Neural cell (in vitro differentiated cells): ENCODE measurements around the gene CLINT1. TPM values are rescaled to one million over a fixed set of nuclear protein-coding genes. Genes with fewer than 3 reads are reported as not detected.

ENCODE experiments used
- H2AFZ ChIP-seq: fragments of 200-600, 300-800 bp; sonication (generic), shearing (Covaris generic); 2 replicates; pipeline ENCODE4 v1.6.0; 2014; ENCODE audit warnings: low read depth, mild to moderate bottlenecking, antibody characterized with exemption, low read length, moderate library complexity
- H3F3A ChIP-seq: fragments of 200-600 bp; shearing (Covaris generic); 2 replicates; pipeline ENCODE4 v1.6.1; 2016; ENCODE audit warnings: mild to moderate bottlenecking, moderate library complexity, mixed read lengths, antibody characterized with exemption, low read length; ENCODE audit not compliant: insufficient read depth, poor library complexity, severe bottlenecking
- H3K27ac ChIP-seq: fragments of 200-600, 300-800 bp; sonication (generic), shearing (Covaris generic); 2 replicates; pipeline ENCODE4 v1.5.1; 2014; ENCODE audit warnings: mild to moderate bottlenecking, low read length, moderate library complexity
- H3K27me3 ChIP-seq: fragments of 300-800, 200-600 bp; sonication (generic), shearing (Covaris generic); 2 replicates; pipeline ENCODE4 v1.6.0; 2014; ENCODE audit warnings: mild to moderate bottlenecking, low read depth, low read length, moderate library complexity; ENCODE audit not compliant: insufficient read depth
- H3K36me3 ChIP-seq: fragments of 300-800, 200-600 bp; sonication (generic), shearing (Covaris generic); 2 replicates; pipeline ENCODE4 v1.5.1; 2014; ENCODE audit warnings: mild to moderate bottlenecking, antibody characterized with exemption, low read length, moderate library complexity; ENCODE audit not compliant: insufficient read depth
- H3K4me2 ChIP-seq: fragments of 300-800, 200-600 bp; sonication (generic), shearing (Covaris generic); 2 replicates; pipeline ENCODE4 v1.6.0; 2014; ENCODE audit warnings: mild to moderate bottlenecking, low read length
- H3K4me3 ChIP-seq: fragments of 300-800, 200-600 bp; sonication (generic), shearing (Covaris generic); 2 replicates; pipeline ENCODE4 v1.5.1; 2014; ENCODE audit warnings: mild to moderate bottlenecking, low read length, moderate library complexity
- H3K79me2 ChIP-seq: fragments of 200-600 bp; shearing (Covaris generic); replicated peaks from 2 replicates; pipeline ENCODE4 v1.6.0; 2014; ENCODE audit warnings: mild to moderate bottlenecking, low read length, moderate library complexity; ENCODE audit not compliant: insufficient read depth
- H3K9ac ChIP-seq: fragments of 300-800, 200-600 bp; sonication (generic), shearing (Covaris generic); 2 replicates; pipeline ENCODE4 v1.6.1; 2016; ENCODE audit warnings: mild to moderate bottlenecking, low read length, mixed read lengths
- H3K9me2 ChIP-seq: fragments of 200-600 bp; shearing (Covaris generic); 2 replicates; pipeline ENCODE4 v1.6.1; 2016; ENCODE audit warnings: mild to moderate bottlenecking, low read length, mixed read lengths; ENCODE audit not compliant: insufficient read depth
- H3K9me3 ChIP-seq: fragments of 200-600, 300-800 bp; sonication (generic), shearing (Covaris generic); 2 replicates; pipeline ENCODE4 v1.6.1; 2016; ENCODE audit warnings: mild to moderate bottlenecking, mixed run types, low read length, moderate library complexity, mixed read lengths
- H4K20me1 ChIP-seq: fragments of 200-600 bp; shearing (Covaris generic); 2 replicates; pipeline ENCODE4 v1.6.1; 2016; ENCODE audit warnings: mild to moderate bottlenecking, mixed run types; ENCODE audit not compliant: insufficient read depth
- EP300 ChIP-seq: fragments of 450-650 bp; conservative IDR thresholded peaks from 2 replicates; pipeline ENCODE4 v1.6.1; 2014; ENCODE audit warnings: antibody characterized with exemption, mild to moderate bottlenecking, moderate library complexity; ENCODE audit not compliant: poor library complexity, severe bottlenecking
- EZH2 ChIP-seq: fragments of 200-600, 300-800 bp; shearing (Covaris generic), sonication (generic); IDR thresholded peaks from 2 replicates; pipeline ENCODE4 v1.6.1; 2014; ENCODE audit warnings: antibody characterized with exemption, low read length, borderline replicate concordance, mild to moderate bottlenecking; ENCODE audit not compliant: insufficient read depth, poor library complexity, severe bottlenecking
- MXI1 ChIP-seq: fragments of 450-650 bp; conservative IDR thresholded peaks from 2 replicates; pipeline ENCODE4 v1.6.1; 2014; ENCODE audit warnings: antibody characterized with exemption, mild to moderate bottlenecking; ENCODE audit not compliant: poor library complexity, severe bottlenecking
- POLR2AphosphoS5 ChIP-seq: IDR thresholded peaks from 2 replicates; pipeline ENCODE4 v1.6.1; 2012
- RAD21 ChIP-seq: fragments of 450-650 bp; conservative IDR thresholded peaks from 2 replicates; pipeline ENCODE4 v1.6.1; 2014; ENCODE audit warnings: antibody characterized with exemption, mild to moderate bottlenecking, moderate library complexity
- SMC3 ChIP-seq: fragments of 450-650 bp; conservative IDR thresholded peaks from 2 replicates; pipeline ENCODE4 v1.6.1; 2014; ENCODE audit warnings: antibody characterized with exemption, mild to moderate bottlenecking, moderate library complexity; ENCODE audit not compliant: poor library complexity
- TAF1 ChIP-seq: IDR thresholded peaks from 2 replicates; pipeline ENCODE4 v1.6.1; 2012; ENCODE audit warnings: low read depth
- polyA plus RNA-seq: library from polyadenylated mRNA; depleted of rRNA; stranded (reverse); fragments of >200 nt; gene quantifications from 2 replicates; pipeline ENCODE4 v1.2.3, GENCODE V29; 2014
- TF ChIP-seq, protein P1 (sequence below): fragments of 450-650 bp; IDR thresholded peaks from 2 replicates; pipeline ENCODE4 v1.5.1; 2014; ENCODE audit warnings: antibody characterized with exemption, mild to moderate bottlenecking, moderate library complexity; ENCODE audit not compliant: poor library complexity, severe bottlenecking
- TF ChIP-seq, protein P2 (sequence below): IDR thresholded peaks from 2 replicates; pipeline ENCODE4 v1.6.1; 2012; ENCODE audit warnings: borderline replicate concordance

The CLINT1 gene
- polyA plus RNA-seq, 1 donor from 2014 or later, result 47.3 TPM

DNA sequence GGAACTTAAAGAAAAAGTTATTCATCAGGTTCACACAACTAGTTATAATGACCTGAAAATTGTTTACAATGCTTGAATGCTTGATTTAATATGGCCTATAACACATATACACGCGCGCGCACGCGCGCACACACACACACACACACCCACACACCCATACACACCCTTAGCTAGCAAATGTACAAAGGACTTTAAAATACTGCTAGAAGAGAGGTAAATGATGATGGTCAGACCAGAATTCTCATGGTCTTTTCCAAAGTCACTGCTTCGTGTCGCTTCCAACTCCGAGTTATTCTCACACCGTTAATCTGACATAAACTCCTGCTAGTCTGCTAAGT lies 109.5 kb downstream of the CLINT1 start:
- Histone ChIP-seq H3K4me2 (no peak overlapping the region), H3K36me3 (no peaks in the 10 kb centered on the region), H3K9ac (no peak overlapping the region), H3K9me2 (no peaks in the 10 kb centered on the region), H3F3A (no peaks in the 10 kb centered on the region), H4K20me1 (no peaks in the 10 kb centered on the region), H2AFZ (no peak overlapping the region), H3K27ac (no peak overlapping the region), H3K79me2 (peaks cover 13% of the 10 kb centered on the region), H3K4me3 (no peak overlapping the region), H3K9me3 (no peaks in the 10 kb centered on the region), H3K27me3 (no peaks in the 10 kb centered on the region)
- no peak for TF ChIP-seq EZH2

DNA sequence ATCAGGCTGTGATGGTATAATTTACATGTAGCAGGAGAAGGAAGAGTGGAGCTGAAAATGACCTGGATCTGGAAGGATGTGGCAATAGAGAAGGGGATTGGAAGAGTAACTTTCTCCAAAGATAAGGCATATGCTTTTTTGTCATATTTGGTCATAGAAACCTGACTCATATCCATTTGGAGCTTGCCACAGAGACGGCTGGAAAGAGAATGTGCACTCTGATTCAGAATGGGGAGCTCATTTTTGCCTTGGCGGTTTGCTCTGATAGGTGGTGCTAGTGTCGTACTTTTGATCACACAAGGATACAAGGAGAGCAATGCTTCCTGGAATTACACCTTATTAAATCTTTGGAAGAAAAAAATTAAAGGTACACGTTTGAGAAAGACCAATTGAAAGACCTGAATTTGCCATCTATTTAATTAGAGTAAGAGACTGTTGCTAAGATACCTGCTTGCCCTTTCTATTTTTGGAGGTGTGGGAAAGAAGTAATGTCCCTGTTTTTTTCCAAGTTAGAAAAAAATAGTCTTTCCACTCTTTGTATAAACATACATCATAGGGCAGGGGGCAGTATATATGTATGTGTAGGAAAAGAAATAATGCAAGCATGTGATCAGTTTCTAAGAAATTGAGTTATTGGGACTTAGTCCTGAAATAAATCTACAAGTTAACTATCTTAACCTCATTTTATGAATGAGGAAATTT lies 110.0 kb downstream of the CLINT1 start:
- Histone ChIP-seq H3K27me3 (no peaks in the 10 kb centered on the region), H4K20me1 (no peaks in the 10 kb centered on the region), H2AFZ (no peak overlapping the region), H3K36me3 (no peaks in the 10 kb centered on the region), H3K4me2 (no peak overlapping the region), H3K9me2 (no peaks in the 10 kb centered on the region), H3K79me2 (peaks cover 13% of the 10 kb centered on the region), H3K9ac (no peak overlapping the region), H3K4me3 (no peak overlapping the region), H3K9me3 (no peaks in the 10 kb centered on the region), H3K27ac (no peak overlapping the region), H3F3A (no peaks in the 10 kb centered on the region)
- no peak for TF ChIP-seq EP300
- TF ChIP-seq EZH2, result no peak
- TF ChIP-seq SMC3, result no peak
- TF ChIP-seq, protein P1, sequence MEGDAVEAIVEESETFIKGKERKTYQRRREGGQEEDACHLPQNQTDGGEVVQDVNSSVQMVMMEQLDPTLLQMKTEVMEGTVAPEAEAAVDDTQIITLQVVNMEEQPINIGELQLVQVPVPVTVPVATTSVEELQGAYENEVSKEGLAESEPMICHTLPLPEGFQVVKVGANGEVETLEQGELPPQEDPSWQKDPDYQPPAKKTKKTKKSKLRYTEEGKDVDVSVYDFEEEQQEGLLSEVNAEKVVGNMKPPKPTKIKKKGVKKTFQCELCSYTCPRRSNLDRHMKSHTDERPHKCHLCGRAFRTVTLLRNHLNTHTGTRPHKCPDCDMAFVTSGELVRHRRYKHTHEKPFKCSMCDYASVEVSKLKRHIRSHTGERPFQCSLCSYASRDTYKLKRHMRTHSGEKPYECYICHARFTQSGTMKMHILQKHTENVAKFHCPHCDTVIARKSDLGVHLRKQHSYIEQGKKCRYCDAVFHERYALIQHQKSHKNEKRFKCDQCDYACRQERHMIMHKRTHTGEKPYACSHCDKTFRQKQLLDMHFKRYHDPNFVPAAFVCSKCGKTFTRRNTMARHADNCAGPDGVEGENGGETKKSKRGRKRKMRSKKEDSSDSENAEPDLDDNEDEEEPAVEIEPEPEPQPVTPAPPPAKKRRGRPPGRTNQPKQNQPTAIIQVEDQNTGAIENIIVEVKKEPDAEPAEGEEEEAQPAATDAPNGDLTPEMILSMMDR, result no peak
- TF ChIP-seq MXI1, result no peak

DNA sequence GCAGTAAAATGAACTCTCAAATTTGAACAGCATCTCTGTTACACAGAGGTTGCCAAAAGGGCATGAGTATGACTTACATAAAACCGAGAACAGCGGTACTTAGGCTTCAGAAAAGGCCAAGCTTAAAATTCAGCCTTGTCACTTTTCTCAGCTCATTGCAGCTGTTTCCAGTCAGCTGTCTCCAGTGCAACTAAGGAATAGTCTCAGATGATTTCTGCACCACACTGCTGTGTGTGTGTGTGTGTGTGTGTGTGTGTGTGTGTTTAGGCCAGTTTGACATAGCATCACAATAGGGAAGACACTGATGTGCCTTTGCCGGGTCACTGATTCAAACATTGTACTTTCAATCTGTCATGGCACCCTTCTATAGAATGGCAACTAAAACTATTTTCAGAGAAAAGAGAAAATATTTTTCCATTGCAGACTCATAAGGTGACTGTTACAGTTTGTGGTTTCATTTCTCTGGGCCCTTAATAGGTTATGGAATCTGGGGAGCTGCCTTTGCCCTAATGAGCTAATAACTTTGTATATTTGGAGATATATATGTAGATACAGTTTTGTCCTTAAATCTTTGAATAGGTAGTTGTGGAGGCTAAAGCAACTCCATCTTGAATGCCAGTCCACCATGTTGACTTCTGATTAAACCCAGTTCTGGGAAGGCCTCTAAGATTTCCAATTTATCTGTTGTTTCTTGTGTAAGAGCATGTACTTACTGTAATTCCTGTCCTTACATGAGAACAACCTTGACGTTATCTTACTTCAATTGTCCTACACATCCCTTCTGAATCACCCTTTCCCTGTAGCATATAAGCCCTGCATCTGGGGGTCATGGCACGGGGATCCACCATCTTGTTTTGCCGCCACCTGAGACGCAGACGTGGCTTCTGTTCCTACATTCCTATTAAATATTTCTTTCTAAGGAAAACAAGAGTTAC lies 110.9 kb downstream of the CLINT1 start:
- Histone ChIP-seq H3K27ac (no peak overlapping the region), H3F3A (no peaks in the 10 kb centered on the region), H3K36me3 (no peaks in the 10 kb centered on the region), H3K4me3 (no peak overlapping the region), H2AFZ (no peak overlapping the region), H3K79me2 (peaks cover 13% of the 10 kb centered on the region), H3K4me2 (no peak overlapping the region), H3K9me3 (no peaks in the 10 kb centered on the region), H3K9me2 (no peaks in the 10 kb centered on the region), H3K27me3 (no peaks in the 10 kb centered on the region), H4K20me1 (no peaks in the 10 kb centered on the region), H3K9ac (no peak overlapping the region)
- TF ChIP-seq POLR2AphosphoS5, result no peak
- TF ChIP-seq EP300, result no peak
- TF ChIP-seq EZH2, result no peak
- no peak for TF ChIP-seq TAF1
- TF ChIP-seq, protein P2, sequence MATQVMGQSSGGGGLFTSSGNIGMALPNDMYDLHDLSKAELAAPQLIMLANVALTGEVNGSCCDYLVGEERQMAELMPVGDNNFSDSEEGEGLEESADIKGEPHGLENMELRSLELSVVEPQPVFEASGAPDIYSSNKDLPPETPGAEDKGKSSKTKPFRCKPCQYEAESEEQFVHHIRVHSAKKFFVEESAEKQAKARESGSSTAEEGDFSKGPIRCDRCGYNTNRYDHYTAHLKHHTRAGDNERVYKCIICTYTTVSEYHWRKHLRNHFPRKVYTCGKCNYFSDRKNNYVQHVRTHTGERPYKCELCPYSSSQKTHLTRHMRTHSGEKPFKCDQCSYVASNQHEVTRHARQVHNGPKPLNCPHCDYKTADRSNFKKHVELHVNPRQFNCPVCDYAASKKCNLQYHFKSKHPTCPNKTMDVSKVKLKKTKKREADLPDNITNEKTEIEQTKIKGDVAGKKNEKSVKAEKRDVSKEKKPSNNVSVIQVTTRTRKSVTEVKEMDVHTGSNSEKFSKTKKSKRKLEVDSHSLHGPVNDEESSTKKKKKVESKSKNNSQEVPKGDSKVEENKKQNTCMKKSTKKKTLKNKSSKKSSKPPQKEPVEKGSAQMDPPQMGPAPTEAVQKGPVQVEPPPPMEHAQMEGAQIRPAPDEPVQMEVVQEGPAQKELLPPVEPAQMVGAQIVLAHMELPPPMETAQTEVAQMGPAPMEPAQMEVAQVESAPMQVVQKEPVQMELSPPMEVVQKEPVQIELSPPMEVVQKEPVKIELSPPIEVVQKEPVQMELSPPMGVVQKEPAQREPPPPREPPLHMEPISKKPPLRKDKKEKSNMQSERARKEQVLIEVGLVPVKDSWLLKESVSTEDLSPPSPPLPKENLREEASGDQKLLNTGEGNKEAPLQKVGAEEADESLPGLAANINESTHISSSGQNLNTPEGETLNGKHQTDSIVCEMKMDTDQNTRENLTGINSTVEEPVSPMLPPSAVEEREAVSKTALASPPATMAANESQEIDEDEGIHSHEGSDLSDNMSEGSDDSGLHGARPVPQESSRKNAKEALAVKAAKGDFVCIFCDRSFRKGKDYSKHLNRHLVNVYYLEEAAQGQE, result no peak
- no peak for TF ChIP-seq MXI1
- TF ChIP-seq, protein P1, result no peak
- no peak for TF ChIP-seq RAD21
- TF ChIP-seq SMC3, result no peak
